Stimulated activated CD4-positive, alpha-beta T cell treated with anti-CD3 and anti-CD28 coated beads, Interleukin-4, amount 100 ng/mL, for 24 hours (primary cell): Measurements from ENCODE around the gene SYT4.
"Not testable (repeated sequence)": the region's sequence is repeated elsewhere in the genome, so short reads cannot be mapped to it uniquely, and the experiment has no call there.

Experiments used
- DNase-seq: peaks from one replicate; pipeline ENCODE4 v3.0.0-alpha.2; 2020

The SYT4 gene

GRCh38 chr18:43277164-43277600 lies at the start of gene SYT4:
TSS of gene SYT4 (minus strand) at chr18:43277490. CDS start at chr18:43277281, 209 bp downstream.
- DNase-seq, result no peak

GRCh38 chr18:43322132-43322531 lies 44.8 kb upstream of the SYT4 start:
- DNase-seq, result no peak

- DNase-seq, result no peak
Observed at GRCh38 chr18:43314941-43315340, 37.7 kb upstream of the SYT4 start.

GRCh38 chr18:43312891-43313290 lies 35.6 kb upstream of the SYT4 start:
- no peak for DNase-seq

- no peak for DNase-seq
Observed at GRCh38 chr18:43310239-43310638, 32.9 kb upstream of the SYT4 start.

GRCh38 chr18:43303376-43303775 lies 26.1 kb upstream of the SYT4 start:
- DNase-seq, result no peak

GRCh38 chr18:43286187-43286586 lies 8.9 kb upstream of the SYT4 start:
- not testable (repeated sequence) for DNase-seq

- DNase-seq, result no peak
Observed at GRCh38 chr18:43283299-43283698, 6.0 kb upstream of the SYT4 start.

- DNase-seq, result no peak
Observed at GRCh38 chr18:43279015-43279744, 1.9 kb upstream of the SYT4 start.

GRCh38 chr18:43278355-43278754 lies 1.1 kb upstream of the SYT4 start:
- DNase-seq, result no peak

- no peak for DNase-seq
Observed at GRCh38 chr18:43276491-43276890, 799 bp downstream of the SYT4 start.

GRCh38 chr18:43275546-43275945 lies 1.7 kb downstream of the SYT4 start:
- no peak for DNase-seq

- DNase-seq, result no peak
Observed at GRCh38 chr18:43274526-43274925, 2.8 kb downstream of the SYT4 start.

GRCh38 chr18:43271593-43272432 lies 5.5 kb downstream of the SYT4 start:
- DNase-seq, result peak; percentile 17

GRCh38 chr18:43267818-43268217 lies 9.5 kb downstream of the SYT4 start:
- DNase-seq, result no peak

GRCh38 chr18:43265465-43265864 lies 11.8 kb downstream of the SYT4 start:
- DNase-seq, result no peak

- DNase-seq, result no peak
Observed at GRCh38 chr18:43248610-43249249, 28.6 kb downstream of the SYT4 start.

- DNase-seq, result no peak
Observed at GRCh38 chr18:43247944-43248343, 29.3 kb downstream of the SYT4 start.

GRCh38 chr18:43238429-43238828 lies 38.9 kb downstream of the SYT4 start:
- no peak for DNase-seq

GRCh38 chr18:43236921-43237320 lies 40.4 kb downstream of the SYT4 start:
- no peak for DNase-seq

GRCh38 chr18:43234889-43235288 lies 42.4 kb downstream of the SYT4 start:
- DNase-seq, result no peak

- DNase-seq, result no peak
Observed at GRCh38 chr18:43222501-43222900, 54.8 kb downstream of the SYT4 start.

GRCh38 chr18:43220691-43221090 lies 56.6 kb downstream of the SYT4 start:
- no peak for DNase-seq
